Measurements from ENCODE around the gene GNA14.

- TF ChIP-seq SUZ12 (IDR thresholded peaks at IDR 0.05; ENCODE audit: extremely low read depth, insufficient read depth, insufficient read length) (no peak), YY1 (IDR thresholded peaks at IDR 0.05; ENCODE audit: insufficient read depth, insufficient read length) (no peak)
Observed at GRCh38 chr9:77543131-77543822, 104.8 kb downstream of the GNA14 start.
